ENCODE results near the gene PERM1.

GRCh38 chr1:954927-955326, 27.0 kb downstream of the PERM1 start:
- TF ChIP-seq CTCF (IDR thresholded peaks at IDR 0.05), result no peak
- TF ChIP-seq POLR2A (IDR thresholded peaks at IDR 0.05), result no peak
- no peak for TF ChIP-seq POLR2AphosphoS5 (IDR thresholded peaks at IDR 0.05)

Measured in breast epithelium (tissue), 3 donors.